ENCODE results near the gene KIT.

DNA sequence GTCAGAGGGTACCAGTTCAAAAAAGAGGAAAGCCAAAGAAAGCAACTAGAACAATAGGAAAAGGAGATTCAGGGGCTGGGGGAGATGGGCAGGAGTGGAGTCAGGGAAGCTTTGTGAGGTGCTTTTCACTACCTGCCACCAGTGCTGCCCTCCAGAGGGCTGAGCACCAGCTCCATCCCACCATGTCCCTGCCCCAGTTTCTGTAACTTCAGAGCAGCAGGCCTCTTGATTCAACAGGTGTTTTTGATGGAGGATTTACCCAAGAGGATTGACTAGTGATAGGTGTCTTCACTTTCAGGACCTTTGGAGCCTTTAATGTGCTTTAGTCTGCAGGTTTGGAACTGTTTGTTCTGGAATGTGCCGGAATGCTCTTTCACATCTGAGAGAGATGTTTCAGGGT is 12.1 kb downstream of the KIT start:
- TF ChIP-seq, protein P1, sequence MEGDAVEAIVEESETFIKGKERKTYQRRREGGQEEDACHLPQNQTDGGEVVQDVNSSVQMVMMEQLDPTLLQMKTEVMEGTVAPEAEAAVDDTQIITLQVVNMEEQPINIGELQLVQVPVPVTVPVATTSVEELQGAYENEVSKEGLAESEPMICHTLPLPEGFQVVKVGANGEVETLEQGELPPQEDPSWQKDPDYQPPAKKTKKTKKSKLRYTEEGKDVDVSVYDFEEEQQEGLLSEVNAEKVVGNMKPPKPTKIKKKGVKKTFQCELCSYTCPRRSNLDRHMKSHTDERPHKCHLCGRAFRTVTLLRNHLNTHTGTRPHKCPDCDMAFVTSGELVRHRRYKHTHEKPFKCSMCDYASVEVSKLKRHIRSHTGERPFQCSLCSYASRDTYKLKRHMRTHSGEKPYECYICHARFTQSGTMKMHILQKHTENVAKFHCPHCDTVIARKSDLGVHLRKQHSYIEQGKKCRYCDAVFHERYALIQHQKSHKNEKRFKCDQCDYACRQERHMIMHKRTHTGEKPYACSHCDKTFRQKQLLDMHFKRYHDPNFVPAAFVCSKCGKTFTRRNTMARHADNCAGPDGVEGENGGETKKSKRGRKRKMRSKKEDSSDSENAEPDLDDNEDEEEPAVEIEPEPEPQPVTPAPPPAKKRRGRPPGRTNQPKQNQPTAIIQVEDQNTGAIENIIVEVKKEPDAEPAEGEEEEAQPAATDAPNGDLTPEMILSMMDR (IDR thresholded peaks at IDR 0.05; ENCODE audit: insufficient read depth, low read depth, low read length) = no peak
- no peak for TF ChIP-seq EZH2 (IDR thresholded peaks at IDR 0.05; ENCODE audit: insufficient read depth, low read length)

Data from astrocyte (in vitro differentiated cells and primary cell).